Stimulated activated naive CD4-positive, alpha-beta T cell (primary cell): ENCODE data around the gene GIMAP6.

Experiments
- DNase-seq, 6 experiments: peaks; one replicate each; lab custom pipeline; 2025; lab: John Stamatoyannopoulos, UW

GIMAP6 gene

GRCh38 chr7:150585199-150585598 lies 47.0 kb downstream of the GIMAP6 start:
- DNase-seq = peak in 2 of 6 experiments; percentile 29 to 46

GRCh38 chr7:150580638-150581394 lies 51.4 kb downstream of the GIMAP6 start:
- no peak for DNase-seq

- peak in 3 of 6 experiments; percentile 33 to 56 (median 45) for DNase-seq
Measured at GRCh38 chr7:150579979-150580637, 52.1 kb downstream of the GIMAP6 start.
